Lung microvascular endothelial cell (primary cell): Measurements from ENCODE around the gene RBMS1. TPM values are rescaled to one million over a fixed set of nuclear protein-coding genes. Genes with fewer than 3 reads are reported as not detected.
"Not testable (repeated sequence)": the region's sequence is repeated elsewhere in the genome, so short reads cannot be mapped to it uniquely, and the experiment has no call there.

Experiments
- DNase-seq, 2 donors: peaks; one replicate each; pipeline versions ENCODE4 v3.0.0 to v3.0.0-alpha.2; 2010; ENCODE audit warnings: low read depth in 2 of 2
- total RNA-seq: library from RNA; depleted of rRNA; stranded (reverse); fragments of >200 nt; gene quantifications from 2 replicates; pipeline ENCODE4 v1.2.1, GENCODE V29; 2014

RBMS1 gene
- total RNA-seq, 1 donor from 2014 or later = 74.2 TPM

GRCh38 chr2:160501370-160501769 is 7.8 kb upstream of the RBMS1 start:
- no peak for DNase-seq

- DNase-seq = no peak
These were observed 6.3 kb upstream of the RBMS1 start for GRCh38 chr2:160499865-160500264.

- DNase-seq = no peak
These were observed 4.5 kb upstream of the RBMS1 start for GRCh38 chr2:160498137-160498536.

DNA sequence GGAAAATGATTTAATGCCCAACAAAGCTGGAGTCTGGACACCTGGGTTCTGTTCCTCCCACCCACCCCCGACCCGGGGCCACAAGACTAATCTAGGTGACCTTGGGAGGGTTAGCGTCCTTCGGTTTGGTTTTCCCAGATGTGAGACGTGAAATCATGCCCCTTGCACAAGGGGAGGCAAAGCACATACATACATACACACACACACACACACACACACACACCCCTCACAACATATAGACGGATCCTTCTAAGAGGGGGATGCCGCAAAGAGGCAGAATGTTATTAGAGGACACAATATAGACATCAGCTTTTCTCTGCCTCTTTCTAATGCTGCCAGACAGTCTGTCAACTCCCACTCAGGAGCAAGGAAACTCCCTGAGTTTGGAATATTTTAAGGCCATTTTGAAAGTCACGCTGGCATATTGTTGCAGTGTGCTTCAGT is 616 bp upstream of the RBMS1 start:
- DNase-seq = peak; percentile 3 to 24

- DNase-seq = peak; percentile 66 to 79
These were observed 993 bp downstream of the RBMS1 start for GRCh38 chr2:160492401-160493226.

GRCh38 chr2:160491911-160492371 is 1.7 kb downstream of the RBMS1 start:
- peak; percentile 21 to 67 for DNase-seq

- DNase-seq = no peak
These were observed 2.6 kb downstream of the RBMS1 start for GRCh38 chr2:160490733-160491685.

DNA sequence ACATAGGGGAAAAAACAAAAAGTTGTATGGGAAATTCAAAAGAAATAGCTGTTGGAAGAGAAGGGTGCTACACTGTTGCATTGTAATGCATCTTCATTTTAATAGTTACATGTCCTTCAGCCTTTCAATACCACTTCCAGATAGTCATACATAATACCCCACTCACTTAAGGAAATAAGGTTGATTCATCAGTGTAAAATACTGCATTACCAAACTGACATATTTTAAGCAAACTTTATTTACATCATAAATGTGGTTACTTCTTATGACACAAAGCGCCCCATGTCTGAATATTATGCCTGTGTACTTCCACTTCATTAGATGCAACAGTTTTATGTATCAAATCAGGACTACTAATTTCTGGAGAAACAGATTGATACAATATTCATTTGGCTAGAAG is 4.5 kb downstream of the RBMS1 start:
- peak in 1 of 2 donors; percentile 25 for DNase-seq

DNA sequence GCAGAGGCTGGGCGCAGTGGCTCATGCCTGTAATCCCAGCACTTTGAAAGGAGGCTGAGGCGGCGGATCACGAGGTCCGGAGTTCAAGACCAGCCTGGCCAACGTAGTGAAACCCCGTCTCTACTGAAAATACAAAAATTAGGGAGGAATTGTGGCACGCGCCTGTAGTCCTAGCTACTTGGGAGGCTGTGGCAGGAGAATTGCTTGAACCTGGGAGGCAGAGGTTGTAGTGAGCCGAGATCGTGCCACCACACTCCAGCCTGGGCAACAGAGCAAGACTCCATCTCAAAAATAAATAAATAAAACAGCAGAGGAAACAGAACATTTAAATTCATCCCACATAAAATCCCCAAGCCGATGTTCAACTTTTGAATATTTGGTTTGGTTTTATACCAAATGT is 5.3 kb downstream of the RBMS1 start:
- not testable (repeated sequence) for DNase-seq

DNA sequence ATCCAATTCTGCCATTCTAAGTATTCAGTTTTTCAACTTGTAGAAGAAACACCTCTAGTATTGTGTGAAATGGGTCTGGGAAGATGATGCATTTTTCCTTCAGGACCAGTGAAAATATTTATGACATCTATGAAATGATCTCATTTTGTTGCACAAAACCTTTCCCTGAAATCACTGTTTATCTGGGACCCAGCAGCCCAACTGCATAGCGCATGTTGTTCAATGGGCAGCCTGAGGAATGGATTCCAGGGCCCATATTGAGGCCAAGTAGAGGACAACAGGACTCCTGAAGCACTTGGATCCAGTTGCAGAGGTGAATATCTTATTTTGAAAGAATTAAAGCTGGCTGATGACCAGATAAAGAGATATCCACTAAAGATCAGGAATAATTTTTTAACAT is 7.3 kb downstream of the RBMS1 start:
- no peak for DNase-seq

GRCh38 chr2:160484859-160485520 is 8.6 kb downstream of the RBMS1 start:
- DNase-seq = no peak

DNA sequence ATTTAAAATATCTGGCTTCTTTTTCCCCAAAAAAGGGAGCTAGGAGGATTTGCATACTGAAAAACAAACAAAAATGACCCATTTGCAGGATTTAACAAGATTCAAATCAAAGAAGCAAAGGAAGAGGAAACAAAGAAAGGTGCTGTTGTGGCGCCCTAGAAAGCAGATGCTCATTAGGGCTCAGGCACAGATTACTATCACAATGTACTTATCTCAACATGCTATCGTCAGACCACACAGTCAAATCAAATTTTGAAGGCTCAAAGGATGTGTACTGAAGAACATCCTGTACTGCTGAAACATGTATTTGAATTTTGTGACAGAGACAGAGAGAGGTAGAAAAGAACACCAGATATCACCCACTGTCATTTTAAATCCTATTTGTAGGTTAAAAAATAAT is 10.9 kb downstream of the RBMS1 start:
- peak in 1 of 2 donors; percentile 9 for DNase-seq

GRCh38 chr2:160479269-160479668 is 14.3 kb downstream of the RBMS1 start:
- no peak for DNase-seq

- DNase-seq = peak in 1 of 2 donors; percentile 15
These were observed 14.9 kb downstream of the RBMS1 start for GRCh38 chr2:160478660-160479059.

GRCh38 chr2:160477032-160477431 is 16.6 kb downstream of the RBMS1 start:
- DNase-seq = no peak

GRCh38 chr2:160474891-160475787 is 18.5 kb downstream of the RBMS1 start:
- DNase-seq = no peak

DNA sequence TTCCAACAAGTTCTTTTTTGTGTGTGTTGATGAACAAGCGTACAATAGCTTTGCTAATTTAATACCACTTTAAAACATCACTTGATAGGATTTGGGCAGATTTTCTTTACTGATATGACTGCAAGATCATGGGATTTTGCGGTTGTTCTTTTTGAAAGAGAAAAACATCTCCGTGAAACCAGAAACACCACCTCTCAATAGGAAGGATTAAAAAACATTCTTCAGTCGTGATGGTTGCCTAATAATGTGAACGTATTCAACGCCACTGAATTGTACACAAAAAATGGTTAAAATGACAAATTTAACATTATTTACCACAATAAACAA is 19.3 kb downstream of the RBMS1 start:
- no peak for DNase-seq

GRCh38 chr2:160473468-160474318 is 19.9 kb downstream of the RBMS1 start:
- DNase-seq = peak in 1 of 2 donors; percentile 19

GRCh38 chr2:160472839-160473251 is 20.8 kb downstream of the RBMS1 start:
- peak in 1 of 2 donors; percentile 51 for DNase-seq

GRCh38 chr2:160471950-160472349 is 21.7 kb downstream of the RBMS1 start:
- no peak for DNase-seq
